BE2C (cell line): ENCODE data around the gene CCP110.

Source experiments
- DNase-seq: peaks from one replicate; pipeline ENCODE4 v3.0.0-alpha.2; 2020
- H3K27me3 ChIP-seq: fragments of 250-450 bp; sonication (Bioruptor Pico); 2 replicates; pipeline ENCODE4 v1.5.1; 2020; ENCODE audit warnings: mild to moderate bottlenecking
- H3K36me3 ChIP-seq: fragments of 250-450 bp; sonication (Bioruptor Pico); 2 replicates; pipeline ENCODE4 v1.5.1; 2020; ENCODE audit warnings: mild to moderate bottlenecking
- H3K4me1 ChIP-seq: fragments of 250-450 bp; sonication (Bioruptor Pico); 2 replicates; pipeline ENCODE4 v1.5.1; 2020
- H3K4me3 ChIP-seq: 2 replicates; pipeline ENCODE4 v1.5.1; 2011; ENCODE audit warnings: low read depth, low read length
- H3K9me3 ChIP-seq: fragments of 250-450 bp; sonication (Bioruptor Pico); 2 replicates; pipeline ENCODE4 v1.5.1; 2020
- TF ChIP-seq, protein P1 (sequence below): IDR thresholded peaks from 2 replicates; pipeline ENCODE4 v1.5.1; 2012; ENCODE audit warnings: mild to moderate bottlenecking, low read depth, low read length

Gene CCP110

DNA sequence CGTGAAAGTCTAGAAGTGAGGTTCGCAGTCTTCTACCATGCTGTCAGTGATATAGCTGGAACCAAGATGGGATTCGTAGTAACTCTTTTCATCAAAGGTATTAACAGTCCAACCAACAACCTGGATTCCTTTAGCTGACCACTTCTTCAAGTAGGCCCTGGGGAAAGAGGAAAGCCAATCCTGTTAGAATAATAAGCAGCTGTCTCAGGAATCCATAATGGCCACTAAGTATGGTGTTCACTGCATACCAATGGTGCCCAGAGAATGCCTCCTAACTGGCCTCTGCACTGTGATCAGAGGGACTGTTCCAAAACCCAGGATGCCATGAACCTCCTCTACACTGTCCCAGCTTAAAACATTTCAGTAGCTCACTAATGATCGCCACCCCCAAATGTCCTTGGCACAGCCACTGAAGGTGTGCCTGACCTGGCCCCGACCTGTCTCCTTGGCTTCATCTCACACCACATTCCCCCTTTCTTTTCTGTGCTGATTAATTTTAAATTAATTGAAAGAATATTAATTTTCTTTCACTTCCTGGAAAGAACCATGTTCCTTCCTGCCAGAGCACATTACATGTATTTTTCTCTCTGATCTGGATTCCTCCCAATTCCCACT lies 20.2 kb upstream of the CCP110 start:
- Histone ChIP-seq H3K4me3 (no peak overlapping the region), H3K9me3 (no peaks in the 10 kb centered on the region), H3K36me3 (peaks cover 32% of the 10 kb centered on the region), H3K27me3 (no peaks in the 10 kb centered on the region), H3K4me1 (no peaks in the 10 kb centered on the region)
- TF ChIP-seq, protein P1, sequence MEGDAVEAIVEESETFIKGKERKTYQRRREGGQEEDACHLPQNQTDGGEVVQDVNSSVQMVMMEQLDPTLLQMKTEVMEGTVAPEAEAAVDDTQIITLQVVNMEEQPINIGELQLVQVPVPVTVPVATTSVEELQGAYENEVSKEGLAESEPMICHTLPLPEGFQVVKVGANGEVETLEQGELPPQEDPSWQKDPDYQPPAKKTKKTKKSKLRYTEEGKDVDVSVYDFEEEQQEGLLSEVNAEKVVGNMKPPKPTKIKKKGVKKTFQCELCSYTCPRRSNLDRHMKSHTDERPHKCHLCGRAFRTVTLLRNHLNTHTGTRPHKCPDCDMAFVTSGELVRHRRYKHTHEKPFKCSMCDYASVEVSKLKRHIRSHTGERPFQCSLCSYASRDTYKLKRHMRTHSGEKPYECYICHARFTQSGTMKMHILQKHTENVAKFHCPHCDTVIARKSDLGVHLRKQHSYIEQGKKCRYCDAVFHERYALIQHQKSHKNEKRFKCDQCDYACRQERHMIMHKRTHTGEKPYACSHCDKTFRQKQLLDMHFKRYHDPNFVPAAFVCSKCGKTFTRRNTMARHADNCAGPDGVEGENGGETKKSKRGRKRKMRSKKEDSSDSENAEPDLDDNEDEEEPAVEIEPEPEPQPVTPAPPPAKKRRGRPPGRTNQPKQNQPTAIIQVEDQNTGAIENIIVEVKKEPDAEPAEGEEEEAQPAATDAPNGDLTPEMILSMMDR = no peak
- DNase-seq = no peak

DNA sequence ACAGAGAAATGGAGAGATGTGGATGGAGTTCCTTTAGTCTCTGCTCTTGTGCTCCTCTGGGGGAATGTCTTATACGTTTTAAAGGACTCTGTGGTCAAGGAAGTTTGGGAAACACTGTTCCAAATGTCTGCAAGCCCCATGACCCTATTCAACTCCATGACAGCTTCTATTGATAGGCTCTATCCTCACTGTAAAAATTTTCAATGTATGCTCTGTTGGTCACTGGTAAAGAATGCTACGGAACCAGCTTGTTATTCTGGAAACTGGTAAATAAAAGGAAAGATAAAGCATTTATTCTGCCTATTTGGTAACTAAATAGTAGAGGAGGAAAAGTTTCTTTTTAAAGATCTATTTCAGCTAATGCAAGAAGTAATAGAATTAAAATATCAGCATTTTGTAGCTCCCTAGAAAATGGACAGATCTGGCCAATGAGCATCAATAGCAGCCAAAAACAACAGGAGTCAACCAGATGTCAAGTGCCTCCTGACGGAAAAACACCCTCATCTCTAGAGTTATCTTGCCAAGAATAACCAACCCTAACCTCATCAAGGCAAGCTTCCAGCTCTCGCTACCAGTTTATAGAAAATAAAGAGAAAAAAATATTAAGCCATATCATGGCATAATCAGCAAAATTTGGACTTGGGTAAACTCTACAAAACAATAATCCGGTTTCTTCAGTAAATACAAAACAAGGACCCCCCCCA lies 18.0 kb upstream of the CCP110 start:
- H3K4me3 ChIP-seq = no peak overlapping the region
- peaks cover 37% of the 10 kb centered on the region for H3K36me3 ChIP-seq
- H3K4me1 ChIP-seq = no peaks in the 10 kb centered on the region
- H3K9me3 ChIP-seq = no peaks in the 10 kb centered on the region
- no peak for DNase-seq
- no peaks in the 10 kb centered on the region for H3K27me3 ChIP-seq
- TF ChIP-seq, protein P1 = no peak

DNA sequence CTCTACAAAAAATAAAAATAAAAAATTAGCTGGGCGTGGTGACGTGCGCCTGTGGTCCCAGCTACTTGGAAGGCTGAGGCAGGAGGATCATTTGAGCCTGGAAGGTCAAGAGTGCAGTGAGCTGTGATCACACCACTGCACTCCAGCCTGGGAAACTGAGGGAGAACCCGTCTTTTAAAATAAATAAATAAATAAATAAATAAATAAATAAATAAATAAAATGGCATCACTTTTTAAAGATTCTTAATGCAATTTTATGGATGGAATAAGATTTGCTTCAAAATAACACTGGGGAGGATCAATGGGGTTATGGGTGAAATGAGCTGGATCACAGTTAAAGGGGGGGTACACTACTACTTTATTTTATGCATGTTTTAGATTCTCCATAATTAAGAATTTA lies 16.8 kb upstream of the CCP110 start:
- Histone ChIP-seq H3K36me3 (peaks cover 34% of the 10 kb centered on the region), H3K4me3 (no peak overlapping the region)

DNA sequence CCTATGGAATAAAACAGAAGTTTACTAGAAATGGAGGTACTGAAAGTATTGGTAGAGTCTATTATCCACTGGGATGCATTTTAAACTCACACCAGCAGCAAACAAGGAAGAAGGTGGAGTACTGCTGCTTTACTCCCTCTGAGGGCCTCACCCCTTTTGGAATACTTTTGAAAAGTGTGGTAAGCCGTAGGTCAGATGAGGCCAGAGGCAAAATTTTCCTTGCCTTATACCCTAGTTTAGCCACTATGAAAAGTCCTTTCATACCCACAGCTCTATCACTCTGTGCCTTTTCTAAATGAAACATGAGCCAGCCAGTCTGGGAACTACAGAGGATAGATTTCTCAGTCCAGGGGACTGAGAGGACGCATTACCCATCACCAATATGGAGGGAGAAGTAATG lies 15.9 kb upstream of the CCP110 start:
- Histone ChIP-seq H3K36me3 (peaks cover 30% of the 10 kb centered on the region), H3K4me1 (no peaks in the 10 kb centered on the region), H3K27me3 (no peaks in the 10 kb centered on the region), H3K9me3 (no peaks in the 10 kb centered on the region), H3K4me3 (no peak overlapping the region)
- DNase-seq = no peak
- TF ChIP-seq, protein P1 = no peak

More for the DNA sequence above, 16.8 kb upstream of the CCP110 start:
- TF ChIP-seq, protein P1 = no peak
- Histone ChIP-seq H3K4me1 (no peaks in the 10 kb centered on the region), H3K9me3 (no peaks in the 10 kb centered on the region), H3K27me3 (no peaks in the 10 kb centered on the region)
- no peak for DNase-seq

DNA sequence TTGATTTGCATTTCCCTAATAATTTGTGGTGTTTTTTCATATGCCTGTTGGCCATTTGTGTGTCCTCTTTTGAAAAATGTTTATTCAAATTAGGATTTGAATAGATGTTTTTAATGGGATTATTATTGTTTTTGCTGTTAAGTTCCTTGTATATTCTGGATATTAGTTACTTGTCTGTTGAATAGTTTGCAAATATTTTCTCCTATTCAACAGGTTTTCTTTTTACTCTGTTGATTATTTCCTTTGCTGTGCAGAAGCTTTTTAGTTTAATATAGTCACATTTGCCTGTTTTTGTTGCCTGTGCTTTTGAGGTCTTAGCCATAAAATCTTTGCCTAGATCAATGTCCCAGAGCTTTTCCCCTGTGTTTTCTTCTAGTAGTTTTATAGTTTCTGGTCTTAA lies 11.4 kb upstream of the CCP110 start:
- Histone ChIP-seq H3K4me1 (peaks cover 7% of the 10 kb centered on the region; the same call in 1 of the 2 replicates), H3K9me3 (no peaks in the 10 kb centered on the region), H3K36me3 (peaks cover 37% of the 10 kb centered on the region), H3K27me3 (no peaks in the 10 kb centered on the region), H3K4me3 (no peak overlapping the region)
- TF ChIP-seq, protein P1 = no peak
- no peak for DNase-seq

DNA sequence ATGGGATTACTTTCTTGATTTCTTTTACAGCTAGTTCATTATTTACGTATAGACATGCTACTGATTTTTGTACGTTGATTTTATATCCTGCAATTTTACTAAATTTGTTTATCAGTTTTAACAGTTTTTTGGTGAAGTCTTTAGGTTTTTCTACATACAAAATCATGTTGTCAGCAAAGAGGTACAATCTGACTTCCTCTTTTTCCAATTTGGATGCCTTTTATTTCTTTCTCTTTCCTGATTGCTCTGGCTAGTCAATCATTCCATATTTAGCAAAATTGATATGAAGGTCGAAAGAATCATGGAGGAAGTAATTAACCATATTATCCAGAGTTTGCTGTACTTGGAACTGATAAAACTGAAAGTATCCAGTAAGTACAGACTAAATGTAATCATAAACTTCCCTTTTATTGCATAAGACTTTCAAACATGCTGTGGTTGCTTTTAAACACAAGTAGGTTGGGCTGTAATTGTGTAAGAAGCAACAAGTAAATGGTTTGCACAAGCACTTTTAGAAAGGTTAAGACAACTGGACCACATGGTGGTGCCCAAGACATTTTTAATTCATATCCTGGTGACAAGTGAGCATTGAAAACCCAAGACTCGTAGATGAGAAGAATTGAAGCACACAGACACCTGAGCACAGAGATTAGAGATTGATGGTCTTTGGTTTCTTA lies 10.2 kb upstream of the CCP110 start:
- peaks cover 33% of the 10 kb centered on the region for H3K36me3 ChIP-seq

More for the DNA sequence above, 10.2 kb upstream of the CCP110 start:
- Histone ChIP-seq H3K9me3 (no peaks in the 10 kb centered on the region), H3K4me3 (no peak overlapping the region), H3K27me3 (no peaks in the 10 kb centered on the region), H3K4me1 (peaks cover 9% of the 10 kb centered on the region)
- no peak for DNase-seq
- TF ChIP-seq, protein P1 = no peak
